SU-DHL-6 (cell line): ENCODE measurements around the gene FAM184A.
"Not testable (repeated sequence)": the region's sequence is repeated elsewhere in the genome, so short reads cannot be mapped to it uniquely, and the experiment has no call there.

ENCODE experiments used
- H2AFZ ChIP-seq: fragments of 200-600 bp; sonication (generic); 2 replicates; pipeline ENCODE4 v1.6.1; 2014; ENCODE audit warnings: low read depth, mild to moderate bottlenecking, moderate library complexity, mixed read lengths, antibody characterized with exemption, low read length; ENCODE audit not compliant: severe bottlenecking
- H3F3A ChIP-seq: fragments of 200-600 bp; shearing (Covaris generic); 2 replicates; pipeline ENCODE4 v1.6.0; 2016; ENCODE audit warnings: antibody characterized with exemption, mild to moderate bottlenecking; ENCODE audit not compliant: insufficient read depth
- H3K27ac ChIP-seq: fragments of 200-600 bp; sonication (generic); 2 replicates; pipeline ENCODE4 v1.5.1; 2016; ENCODE audit warnings: low read depth, mild to moderate bottlenecking, low read length, moderate library complexity, mixed read lengths
- H3K27me3 ChIP-seq: fragments of 200-600 bp; sonication (generic), shearing (Covaris generic); 2 replicates; pipeline ENCODE4 v1.6.0; 2014; ENCODE audit warnings: mild to moderate bottlenecking, low read length
- H3K36me3 ChIP-seq: fragments of 200-600 bp; sonication (generic); 2 replicates; pipeline ENCODE4 v1.6.1; 2014; ENCODE audit warnings: mild to moderate bottlenecking, low read length, mixed read lengths
- H3K4me2 ChIP-seq: fragments of 300-600, 200-600 bp; shearing (Covaris generic), sonication (generic); 2 replicates; pipeline ENCODE4 v1.6.0; 2014; ENCODE audit warnings: low read length, low read depth, mild to moderate bottlenecking; ENCODE audit not compliant: poor library complexity, severe bottlenecking
- H3K4me3 ChIP-seq: fragments of 200-600 bp; sonication (generic); 2 replicates; pipeline ENCODE4 v1.5.1; 2014; ENCODE audit warnings: antibody characterized with exemption, low read length, mild to moderate bottlenecking, mixed read lengths; ENCODE audit not compliant: insufficient read depth, poor library complexity, severe bottlenecking
- H3K79me2 ChIP-seq: fragments of 200-600 bp; sonication (generic); 2 replicates; pipeline ENCODE4 v1.6.1; 2014; ENCODE audit warnings: mild to moderate bottlenecking, low read length, moderate library complexity; ENCODE audit not compliant: insufficient read depth
- H3K9ac ChIP-seq: fragments of 200-600 bp; sonication (generic); 2 replicates; pipeline ENCODE4 v1.7.0; 2014; ENCODE audit warnings: mild to moderate bottlenecking, low read length
- H3K9me2 ChIP-seq: fragments of 200-600 bp; sonication (generic); replicated peaks from 2 replicates; pipeline ENCODE4 v1.6.1; 2014; ENCODE audit warnings: low read length; ENCODE audit not compliant: insufficient read depth
- H3K9me3 ChIP-seq: fragments of 200-600 bp; sonication (generic); 2 replicates; pipeline ENCODE4 v1.6.1; 2014; ENCODE audit warnings: low read length, mixed read lengths; ENCODE audit not compliant: insufficient read depth
- H4K20me1 ChIP-seq: fragments of 200-600 bp; sonication (generic); 2 replicates; pipeline ENCODE4 v1.6.1; 2014; ENCODE audit warnings: low read depth, mild to moderate bottlenecking, antibody characterized with exemption, low read length, moderate library complexity, mixed read lengths
- CTCF ChIP-seq: fragments of 200-600 bp; sonication (generic); IDR thresholded peaks from one replicate; pipeline ENCODE4 v1.5.1; 2017; ENCODE audit warnings: antibody characterized with exemption, mild to moderate bottlenecking, low read length, moderate library complexity; ENCODE audit not compliant: insufficient read depth, poor library complexity, severe bottlenecking
- EZH2phosphoT487 ChIP-seq: fragments of 200-600 bp; sonication (generic), shearing (Covaris generic); conservative IDR thresholded peaks from 2 replicates; pipeline ENCODE4 v1.6.1; 2018; ENCODE audit warnings: mild to moderate bottlenecking, antibody characterized with exemption, low read length, moderate library complexity, mixed read lengths

Gene FAM184A

GRCh38 chr6:119006974-119007373 is 71.5 kb downstream of the FAM184A start:
- no peak for TF ChIP-seq EZH2phosphoT487
- no peak for TF ChIP-seq CTCF
- H4K20me1 ChIP-seq = no peaks in the 10 kb centered on the region

GRCh38 chr6:119002069-119002468 is 76.4 kb downstream of the FAM184A start:
- Histone ChIP-seq H3K4me3 (no peak overlapping the region), H3F3A (no peaks in the 10 kb centered on the region), H2AFZ (no peak overlapping the region), H3K36me3 (no peaks in the 10 kb centered on the region), H3K9me2 (no peaks in the 10 kb centered on the region), H3K79me2 (no peaks in the 10 kb centered on the region), H3K27me3 (no peaks in the 10 kb centered on the region), H3K4me2 (no peak overlapping the region), H4K20me1 (no peaks in the 10 kb centered on the region), H3K27ac (no peak overlapping the region), H3K9me3 (no peaks in the 10 kb centered on the region), H3K9ac (no peak overlapping the region)
- TF ChIP-seq EZH2phosphoT487 = no peak
- no peak for TF ChIP-seq CTCF

More at GRCh38 chr6:119006974-119007373, 71.5 kb downstream of the FAM184A start:
- Histone ChIP-seq H3K9ac (no peak overlapping the region), H2AFZ (no peak overlapping the region), H3K4me3 (no peak overlapping the region), H3K36me3 (no peaks in the 10 kb centered on the region), H3K79me2 (no peaks in the 10 kb centered on the region), H3K9me2 (no peaks in the 10 kb centered on the region), H3K4me2 (no peak overlapping the region), H3F3A (no peaks in the 10 kb centered on the region), H3K9me3 (no peaks in the 10 kb centered on the region), H3K27ac (no peak overlapping the region), H3K27me3 (no peaks in the 10 kb centered on the region)

- no peaks in the 10 kb centered on the region for H3F3A ChIP-seq
- no peak overlapping the region for H3K27ac ChIP-seq
- no peaks in the 10 kb centered on the region for H3K27me3 ChIP-seq
- no peak overlapping the region for H3K4me2 ChIP-seq
- H3K79me2 ChIP-seq = no peaks in the 10 kb centered on the region
- no peaks in the 10 kb centered on the region for H4K20me1 ChIP-seq
- no peaks in the 10 kb centered on the region for H3K9me2 ChIP-seq
- H3K9ac ChIP-seq = no peak overlapping the region
- no peaks in the 10 kb centered on the region for H3K9me3 ChIP-seq
- H3K36me3 ChIP-seq = no peaks in the 10 kb centered on the region
- TF ChIP-seq CTCF (no peak), EZH2phosphoT487 (no peak)
- H2AFZ ChIP-seq = no peak overlapping the region
- H3K4me3 ChIP-seq = no peak overlapping the region
These were observed 78.9 kb downstream of the FAM184A start for GRCh38 chr6:118999494-119000040.

- H3K36me3 ChIP-seq, H3K27me3 ChIP-seq, H3K79me2 ChIP-seq, H3K27ac ChIP-seq, H3K4me3 ChIP-seq, H2AFZ ChIP-seq, H4K20me1 ChIP-seq, H3K9me2 ChIP-seq, H3K4me2 ChIP-seq, H3K9me3 ChIP-seq, H3K9ac ChIP-seq, H3F3A ChIP-seq: not testable (repeated sequence)
These were observed 81.0 kb downstream of the FAM184A start for GRCh38 chr6:118997426-118997825.
